PC-3 (cell line): Measurements from ENCODE around the gene OASL. TPM values are rescaled to one million over a fixed set of nuclear protein-coding genes. Genes with fewer than 3 reads are reported as not detected.

Source experiments
- ATAC-seq: fragments of 200-7000 bp; cut with Tn5 transposase; 2 replicates; pipeline ENCODE4 v1.9.1; 2020; ENCODE audit warnings: mild to moderate bottlenecking, moderate library complexity
- BruUV-seq: library from RNA; stranded (reverse); fragments of 400-500 nt; replicated peaks from 2 replicates; lab custom pipeline; 2021; lab: Mats Ljungman, UMichigan
- CTCF ChIA-PET: fragments of 300-600 bp; sonication (Branson Sonifier 250); formaldehyde crosslinking; loops from one replicate; lab custom pipeline; 2022; ENCODE audit warnings: antibody characterized with exemption; lab: Charles Lee
- POLR2A ChIA-PET: fragments of 300-600 bp; sonication (Branson Sonifier 250); formaldehyde crosslinking; loops from one replicate; lab custom pipeline; 2022; ENCODE audit warnings: antibody characterized with exemption; ENCODE audit not compliant: unreplicated experiment; lab: Charles Lee
- DNase-seq: peaks from one replicate; pipeline ENCODE4 v3.0.0-alpha.2; 2015
- H2AFZ ChIP-seq: fragments of 300-600 bp; sonication (generic); 2 replicates; pipeline ENCODE4 v1.6.0; 2016; ENCODE audit warnings: antibody characterized with exemption, low read length
- H3F3A ChIP-seq: fragments of 300-600 bp; sonication (generic); one replicate; pipeline ENCODE4 v1.6.0; 2017; ENCODE audit warnings: antibody characterized with exemption, low read length, control low read depth, mild to moderate bottlenecking; ENCODE audit not compliant: unreplicated experiment
- H3K27ac ChIP-seq: fragments of 300-600 bp; sonication (generic); 2 replicates; pipeline ENCODE4 v1.5.1; 2016; ENCODE audit warnings: mild to moderate bottlenecking, low read length
- H3K27me3 ChIP-seq: fragments of 300-600 bp; sonication (generic); 2 replicates; pipeline ENCODE4 v1.6.1; 2016; ENCODE audit warnings: low read length, mixed read lengths
- H3K36me3 ChIP-seq: fragments of 300-600 bp; sonication (generic); 2 replicates; pipeline ENCODE4 v1.6.1; 2016; ENCODE audit warnings: low read depth, mixed run types, low read length, mixed read lengths
- H3K4me1 ChIP-seq: fragments of 300-600 bp; sonication (generic); 2 replicates; pipeline ENCODE4 v1.5.1; 2016; ENCODE audit warnings: low read length; ENCODE audit not compliant: insufficient read depth
- H3K4me2 ChIP-seq: fragments of 300-600 bp; sonication (generic); 2 replicates; pipeline ENCODE4 v1.6.0; 2016; ENCODE audit warnings: low read length
- H3K4me3 ChIP-seq: fragments of 300-600 bp; sonication (generic); 2 replicates; pipeline ENCODE4 v1.5.1; 2016; ENCODE audit warnings: mild to moderate bottlenecking, low read length, mixed read lengths
- H3K79me2 ChIP-seq: fragments of 300-600 bp; sonication (generic); 2 replicates; pipeline ENCODE4 v1.6.1; 2017; ENCODE audit warnings: low read length, mixed read lengths
- H3K9ac ChIP-seq: fragments of 300-600 bp; sonication (generic); 2 replicates; pipeline ENCODE4 v1.6.0; 2016; ENCODE audit warnings: mild to moderate bottlenecking, low read length
- H3K9me2 ChIP-seq: fragments of 300-600 bp; sonication (generic); replicated peaks from 2 replicates; pipeline ENCODE4 v1.6.1; 2016; ENCODE audit warnings: mixed run types, low read length, mixed read lengths
- H3K9me3 ChIP-seq: fragments of 300-600 bp; sonication (generic); 2 replicates; pipeline ENCODE4 v1.6.1; 2016; ENCODE audit warnings: low read length, mixed read lengths
- H4K20me1 ChIP-seq: fragments of 300-600 bp; sonication (generic); 2 replicates; pipeline ENCODE4 v1.6.1; 2016; ENCODE audit warnings: low read length, mixed read lengths
- CTCF ChIP-seq: fragments of 300-600 bp; sonication (generic); conservative IDR thresholded peaks from 2 replicates; pipeline ENCODE4 v1.5.1; 2017; ENCODE audit warnings: antibody characterized with exemption, low read depth, mild to moderate bottlenecking, low read length
- EZH2 ChIP-seq: fragments of 300-600 bp; sonication (generic); IDR thresholded peaks from one replicate; pipeline ENCODE4 v1.6.1; 2017; ENCODE audit warnings: antibody characterized with exemption, mild to moderate bottlenecking, low read length; ENCODE audit not compliant: unreplicated experiment
- EZH2phosphoT487 ChIP-seq: fragments of 300-600 bp; sonication (generic); IDR thresholded peaks from 2 replicates; pipeline ENCODE4 v1.6.1; 2018; ENCODE audit warnings: mild to moderate bottlenecking, antibody characterized with exemption, low read length, borderline replicate concordance
- intact Hi-C: fragments of 100-400 bp; cut with micrococcal nuclease; formaldehyde crosslinking; loops from 2 replicates; pipeline ENCODE4 v1.9.0; 2023
- total RNA-seq: library from RNA; depleted of rRNA; stranded (reverse); fragments of >200 nt; gene quantifications from 2 replicates; pipeline ENCODE4 v1.2.3, GENCODE V29; 2014

OASL gene
- total RNA-seq, 1 experiment from 2014 or later, result 7.6 TPM

GRCh38 chr12:121018860-121019617 lies 20.0 kb downstream of the OASL start:
- CTCF ChIA-PET, result interaction anchor here (0.5 to 0.7 kb wide), 2 partner anchors 14 to 87 kb away, joined by 12 to 17 read pairs; no protein-coding TSS in a partner anchor
- ATAC-seq, result no peak

GRCh38 chr12:121017966-121018491 lies 21.0 kb downstream of the OASL start:
- H3K27me3 ChIP-seq, result no peaks in the 10 kb centered on the region
- no peak overlapping the region for H3K27ac ChIP-seq
- intact Hi-C loops, result no loop called here
- H4K20me1 ChIP-seq, result no peaks in the 10 kb centered on the region
- DNase-seq (no peak), ATAC-seq (no peak)
- H3K9ac ChIP-seq, result no peak overlapping the region
- no peaks in the 10 kb centered on the region; the same call in 1 of the 2 replicates for H3K36me3 ChIP-seq
- H3K4me2 ChIP-seq, result no peak overlapping the region
- ChIA-PET CTCF (no interaction called here), POLR2A (no interaction called here)
- no peak overlapping the region for H2AFZ ChIP-seq
- no peaks in the 10 kb centered on the region for H3F3A ChIP-seq
- no peak overlapping the region for H3K4me3 ChIP-seq
- H3K9me2 ChIP-seq, result no peaks in the 10 kb centered on the region
- H3K79me2 ChIP-seq, result peaks cover 21% of the 10 kb centered on the region
- no peaks in the 10 kb centered on the region for H3K9me3 ChIP-seq
- no TSS peak for BruUV-seq
- TF ChIP-seq EZH2phosphoT487, result no peak
- TF ChIP-seq CTCF, result no peak
- no peak for TF ChIP-seq EZH2
- H3K4me1 ChIP-seq, result peaks cover 9% of the 10 kb centered on the region; the same call in 1 of the 2 replicates

More at GRCh38 chr12:121018860-121019617, 20.0 kb downstream of the OASL start:
- Histone ChIP-seq H2AFZ (no peak overlapping the region), H3K79me2 (peaks cover 17% of the 10 kb centered on the region), H4K20me1 (no peaks in the 10 kb centered on the region), H3K9ac (no peak overlapping the region), H3K27ac (no peak overlapping the region), H3F3A (no peaks in the 10 kb centered on the region), H3K9me2 (no peaks in the 10 kb centered on the region), H3K4me3 (no peak overlapping the region), H3K4me1 (peaks cover 9% of the 10 kb centered on the region; the same call in 1 of the 2 replicates), H3K4me2 (no peak overlapping the region), H3K9me3 (no peaks in the 10 kb centered on the region), H3K36me3 (no peaks in the 10 kb centered on the region), H3K27me3 (no peaks in the 10 kb centered on the region)
- intact Hi-C loops, result no loop called here
- no peak for DNase-seq
- no peak for TF ChIP-seq EZH2phosphoT487
- TF ChIP-seq CTCF, result no peak
- TF ChIP-seq EZH2, result no peak
- POLR2A ChIA-PET, result no interaction called here
- no TSS peak for BruUV-seq
